Stimulated activated memory B cell treated with anti-CD40 and anti-IgM and Interleukin-4, amounts not matched to agents 10 μg/mL and 1 μg/mL and 100 μg/mL, for 72 hours (primary cell): ENCODE measurements around the gene AMPD3.

ENCODE experiments used
- ATAC-seq: fragments of 150-1000 bp; cut with Tn5 transposase; 2 replicates; pipeline ENCODE4 v1.10.0; 2021
- H3K27ac Mint-ChIP-seq: one replicate; pipeline ENCODE4 v1.8.0; 2022; ENCODE audit warnings: mild to moderate bottlenecking, mixed read lengths
- H3K27me3 Mint-ChIP-seq: one replicate; pipeline ENCODE4 v1.8.0; 2022; ENCODE audit warnings: mixed read lengths
- H3K36me3 Mint-ChIP-seq: one replicate; pipeline ENCODE4 v1.8.0; 2022; ENCODE audit warnings: mixed read lengths
- H3K4me1 Mint-ChIP-seq: one replicate; pipeline ENCODE4 v1.8.0; 2022; ENCODE audit warnings: mixed read lengths
- H3K4me3 Mint-ChIP-seq: one replicate; pipeline ENCODE4 v1.8.0; 2022; ENCODE audit warnings: mild to moderate bottlenecking, moderate library complexity, mixed read lengths
- H3K9me3 Mint-ChIP-seq: one replicate; pipeline ENCODE4 v1.8.0; 2022; ENCODE audit warnings: mixed read lengths

Gene AMPD3

GRCh38 chr11:10498426-10499250 is 43.6 kb downstream of the AMPD3 start:
- no peaks in the 10 kb centered on the region for H3K27me3 Mint-ChIP-seq
- H3K27ac Mint-ChIP-seq, result peak overlapping the region; percentile 20
- H3K4me3 Mint-ChIP-seq, result no peak overlapping the region
- no peaks in the 10 kb centered on the region for H3K9me3 Mint-ChIP-seq
- peaks cover 23% of the 10 kb centered on the region for H3K4me1 Mint-ChIP-seq
- no peak for ATAC-seq
- peaks cover 90% of the 10 kb centered on the region for H3K36me3 Mint-ChIP-seq

DNA sequence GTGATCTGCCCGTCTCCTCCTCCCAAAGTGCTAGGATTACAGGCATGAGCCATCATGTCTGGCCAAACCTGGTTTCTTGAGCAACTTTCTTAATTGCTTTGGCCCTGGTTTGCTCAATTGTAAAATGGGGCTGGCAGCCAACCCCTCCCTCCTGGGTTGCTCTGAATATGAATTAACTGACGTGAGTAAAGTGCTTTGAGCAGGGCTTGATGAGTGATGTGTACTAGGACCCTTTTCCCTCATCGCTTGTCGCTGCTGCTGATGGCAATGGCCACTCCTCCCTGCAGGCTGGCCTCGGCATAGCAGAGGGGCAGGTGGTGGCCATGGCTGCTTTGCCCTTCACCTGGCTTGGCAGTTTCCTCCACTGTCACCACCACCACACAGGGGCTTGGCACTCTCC is 44.4 kb downstream of the AMPD3 start:
- Mint-ChIP-seq H3K36me3 (peaks cover 90% of the 10 kb centered on the region), H3K4me3 (no peak overlapping the region), H3K27me3 (no peaks in the 10 kb centered on the region), H3K4me1 (peaks cover 16% of the 10 kb centered on the region), H3K9me3 (no peaks in the 10 kb centered on the region), H3K27ac (peak overlapping the region; percentile 46)
- no peak for ATAC-seq

GRCh38 chr11:10499874-10500601 is 45.0 kb downstream of the AMPD3 start:
- no peaks in the 10 kb centered on the region for H3K9me3 Mint-ChIP-seq
- H3K27ac Mint-ChIP-seq, result peak overlapping the region; percentile 46
- H3K27me3 Mint-ChIP-seq, result no peaks in the 10 kb centered on the region
- H3K36me3 Mint-ChIP-seq, result peaks cover 90% of the 10 kb centered on the region
- no peak for ATAC-seq
- no peak overlapping the region for H3K4me3 Mint-ChIP-seq
- peaks cover 15% of the 10 kb centered on the region for H3K4me1 Mint-ChIP-seq

DNA sequence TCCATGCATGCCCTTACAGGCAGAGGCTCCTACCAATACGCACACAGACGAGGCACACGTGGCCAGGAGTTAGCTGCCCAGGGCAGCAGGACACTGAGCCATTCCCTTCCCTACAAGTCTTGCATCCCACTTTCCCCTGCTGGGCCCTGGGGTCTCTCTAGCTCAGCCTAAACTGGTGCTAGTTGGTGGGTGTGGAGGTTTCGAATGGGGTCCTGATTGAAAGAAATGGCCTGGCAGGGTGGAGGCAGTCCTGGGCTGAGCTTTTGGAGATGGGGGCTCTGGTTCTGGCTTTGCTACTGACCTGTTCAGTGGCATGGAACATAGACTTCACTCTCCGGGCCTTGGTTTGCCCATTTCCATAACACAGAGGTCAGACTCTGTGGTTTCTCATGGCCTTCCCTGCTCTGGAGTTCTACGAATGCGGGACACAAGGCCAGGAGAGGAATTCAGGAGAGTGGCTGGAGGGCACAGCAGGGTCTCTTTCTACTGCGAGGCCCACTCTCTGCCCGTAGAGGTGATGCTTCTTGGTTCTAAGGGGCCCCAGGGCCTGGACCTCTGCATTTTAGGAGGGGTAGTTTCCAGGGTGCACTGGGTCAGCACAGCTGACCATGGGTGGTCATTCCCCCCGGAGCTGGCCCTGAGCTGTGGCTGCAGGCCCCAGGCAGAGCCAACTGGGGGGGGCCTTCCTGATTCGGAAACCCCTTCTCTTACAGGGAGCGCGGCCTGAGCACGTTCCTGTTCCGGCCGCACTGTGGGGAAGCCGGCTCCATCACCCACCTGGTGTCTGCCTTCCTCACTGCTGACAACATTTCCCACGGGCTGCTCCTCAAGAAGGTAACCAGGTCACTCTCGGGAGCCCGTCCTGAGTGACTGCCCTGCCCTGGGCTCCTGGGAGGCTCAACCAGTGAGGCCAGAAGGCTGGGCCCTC is 46.0 kb downstream of the AMPD3 start:
- ATAC-seq, result no peak
- H3K36me3 Mint-ChIP-seq, result peaks cover 91% of the 10 kb centered on the region
- no peaks in the 10 kb centered on the region for H3K27me3 Mint-ChIP-seq
- peaks cover 15% of the 10 kb centered on the region for H3K4me1 Mint-ChIP-seq
- no peaks in the 10 kb centered on the region for H3K9me3 Mint-ChIP-seq
- no peak overlapping the region for H3K4me3 Mint-ChIP-seq
- H3K27ac Mint-ChIP-seq, result peak overlapping the region; percentile 81

GRCh38 chr11:10502065-10502680 is 47.1 kb downstream of the AMPD3 start:
- peaks cover 15% of the 10 kb centered on the region for H3K4me1 Mint-ChIP-seq
- ATAC-seq, result no peak
- H3K4me3 Mint-ChIP-seq, result no peak overlapping the region
- no peaks in the 10 kb centered on the region for H3K9me3 Mint-ChIP-seq
- peak overlapping the region; percentile 81 for H3K27ac Mint-ChIP-seq
- peaks cover 81% of the 10 kb centered on the region for H3K36me3 Mint-ChIP-seq
- H3K27me3 Mint-ChIP-seq, result no peaks in the 10 kb centered on the region

DNA sequence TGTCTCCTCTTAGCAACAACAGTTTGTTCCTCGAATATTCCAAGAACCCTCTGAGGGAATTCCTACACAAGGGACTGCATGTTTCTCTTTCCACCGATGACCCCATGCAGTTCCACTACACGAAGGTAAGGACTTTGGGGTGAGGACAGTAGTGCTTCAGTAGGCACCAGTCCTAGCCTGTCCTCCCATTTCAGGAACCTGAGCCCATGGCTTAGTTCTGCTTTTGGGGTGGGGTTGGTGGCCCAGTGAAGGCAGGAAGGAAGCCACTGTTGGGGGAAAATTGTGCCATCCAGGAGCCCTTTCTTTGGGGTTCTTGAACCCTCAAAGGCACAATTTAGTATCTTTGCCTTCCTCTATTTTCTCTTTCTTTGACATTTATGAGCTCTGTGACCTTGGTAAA is 47.7 kb downstream of the AMPD3 start:
- Mint-ChIP-seq H3K27me3 (no peaks in the 10 kb centered on the region), H3K4me1 (peaks cover 15% of the 10 kb centered on the region), H3K4me3 (no peak overlapping the region), H3K9me3 (no peaks in the 10 kb centered on the region), H3K36me3 (peaks cover 75% of the 10 kb centered on the region), H3K27ac (peak overlapping the region; percentile 81)
- ATAC-seq, result peak; percentile 61

GRCh38 chr11:10503221-10503620 is 48.2 kb downstream of the AMPD3 start:
- Mint-ChIP-seq H3K27ac (peak overlapping the region; percentile 81), H3K9me3 (no peaks in the 10 kb centered on the region), H3K4me1 (peaks cover 15% of the 10 kb centered on the region), H3K27me3 (no peaks in the 10 kb centered on the region), H3K36me3 (peaks cover 70% of the 10 kb centered on the region), H3K4me3 (no peak overlapping the region)
- ATAC-seq, result peak; percentile 72

GRCh38 chr11:10503777-10504480 is 48.9 kb downstream of the AMPD3 start:
- H3K4me1 Mint-ChIP-seq, result peaks cover 15% of the 10 kb centered on the region
- peaks cover 64% of the 10 kb centered on the region for H3K36me3 Mint-ChIP-seq
- H3K27ac Mint-ChIP-seq, result peak overlapping the region; percentile 81
- no peaks in the 10 kb centered on the region for H3K9me3 Mint-ChIP-seq
- no peak for ATAC-seq
- H3K27me3 Mint-ChIP-seq, result no peaks in the 10 kb centered on the region
- no peak overlapping the region for H3K4me3 Mint-ChIP-seq

- Mint-ChIP-seq H3K36me3 (peaks cover 59% of the 10 kb centered on the region), H3K4me3 (no peak overlapping the region), H3K27ac (peak overlapping the region; percentile 81), H3K9me3 (no peaks in the 10 kb centered on the region), H3K4me1 (peaks cover 15% of the 10 kb centered on the region), H3K27me3 (no peaks in the 10 kb centered on the region)
- no peak for ATAC-seq
Measured at GRCh38 chr11:10504490-10504889, 49.4 kb downstream of the AMPD3 start.

- Mint-ChIP-seq H3K4me3 (no peak overlapping the region), H3K36me3 (peaks cover 50% of the 10 kb centered on the region), H3K9me3 (no peaks in the 10 kb centered on the region), H3K27me3 (no peaks in the 10 kb centered on the region), H3K27ac (no peak overlapping the region), H3K4me1 (peaks cover 15% of the 10 kb centered on the region)
- ATAC-seq, result no peak
Measured at GRCh38 chr11:10505278-10506007, 50.4 kb downstream of the AMPD3 start.

DNA sequence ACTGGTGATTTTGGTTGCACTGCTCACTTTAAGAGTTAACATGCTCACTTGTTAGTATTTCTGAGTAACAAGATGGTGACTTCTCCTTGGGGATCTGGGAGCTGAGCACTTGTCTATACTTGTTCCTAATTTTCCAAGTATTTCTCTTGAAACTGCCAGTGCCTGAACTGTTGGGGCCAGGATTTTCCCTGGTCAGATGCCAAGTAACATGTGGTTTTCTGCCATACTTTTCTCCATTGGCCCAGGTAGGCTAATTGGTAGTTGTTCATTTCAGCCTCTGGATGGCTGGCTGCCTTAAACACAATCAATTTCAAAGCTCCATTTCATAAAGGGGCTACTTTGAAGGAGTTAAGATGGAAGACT is 50.9 kb downstream of the AMPD3 start:
- Mint-ChIP-seq H3K27ac (no peak overlapping the region), H3K36me3 (peaks cover 44% of the 10 kb centered on the region), H3K27me3 (no peaks in the 10 kb centered on the region), H3K4me1 (peaks cover 15% of the 10 kb centered on the region), H3K4me3 (no peak overlapping the region), H3K9me3 (no peaks in the 10 kb centered on the region)
- ATAC-seq, result no peak

DNA sequence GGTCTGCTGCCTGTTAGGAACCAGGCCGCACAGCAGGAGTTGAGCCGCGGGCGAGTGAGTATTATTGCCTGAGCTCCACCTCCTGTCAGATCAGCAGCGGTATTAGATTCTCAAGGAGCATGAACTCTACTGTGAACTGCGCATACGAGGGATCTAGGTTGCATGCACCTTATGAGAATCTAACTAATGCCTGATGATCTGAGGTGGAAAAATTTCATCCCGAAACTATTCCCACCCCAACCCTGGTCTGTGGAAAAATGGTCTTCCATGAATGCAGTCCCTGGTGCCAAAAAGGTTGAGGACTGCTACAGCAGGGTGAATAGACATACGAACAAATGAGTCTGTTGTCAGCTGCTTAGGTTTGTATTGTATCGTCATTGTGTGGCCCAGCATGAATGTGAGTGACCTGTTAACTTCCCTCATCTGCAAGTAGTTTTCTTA is 56.1 kb downstream of the AMPD3 start:
- H3K4me3 Mint-ChIP-seq, result no peak overlapping the region
- H3K36me3 Mint-ChIP-seq, result peaks cover 6% of the 10 kb centered on the region
- H3K9me3 Mint-ChIP-seq, result no peaks in the 10 kb centered on the region
- H3K27me3 Mint-ChIP-seq, result no peaks in the 10 kb centered on the region
- peaks cover 16% of the 10 kb centered on the region for H3K4me1 Mint-ChIP-seq
- H3K27ac Mint-ChIP-seq, result no peak overlapping the region
- ATAC-seq, result no peak

- Mint-ChIP-seq H3K4me1 (peaks cover 16% of the 10 kb centered on the region), H3K36me3 (peaks cover 20% of the 10 kb centered on the region), H3K9me3 (no peaks in the 10 kb centered on the region), H3K4me3 (no peak overlapping the region), H3K27me3 (no peaks in the 10 kb centered on the region), H3K27ac (peak overlapping the region; percentile 61)
- ATAC-seq, result no peak
Measured at GRCh38 chr11:10514202-10514601, 59.1 kb downstream of the AMPD3 start.

DNA sequence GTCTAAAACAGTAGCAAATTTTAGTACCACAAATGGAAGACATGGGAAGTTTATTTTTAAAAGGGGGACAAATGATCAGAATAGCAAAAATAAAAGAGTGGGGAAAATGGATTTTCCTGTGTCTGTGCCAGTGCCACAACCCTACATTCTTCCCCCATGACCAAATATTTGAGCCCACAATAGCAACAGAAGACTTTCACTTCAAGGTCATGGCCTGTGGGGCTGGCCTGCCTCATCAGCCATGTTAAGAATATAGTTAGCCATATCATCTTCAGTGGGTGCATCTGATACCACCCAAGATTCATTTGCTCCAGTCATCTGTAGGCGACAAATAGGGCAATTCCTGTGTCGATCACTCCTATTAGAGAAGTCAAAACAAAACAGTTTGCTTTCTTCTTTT is 59.6 kb downstream of the AMPD3 start:
- Mint-ChIP-seq H3K27ac (peak overlapping the region; percentile 61), H3K4me3 (no peak overlapping the region), H3K4me1 (peaks cover 16% of the 10 kb centered on the region), H3K9me3 (no peaks in the 10 kb centered on the region), H3K36me3 (peaks cover 25% of the 10 kb centered on the region), H3K27me3 (no peaks in the 10 kb centered on the region)
- ATAC-seq, result no peak
